ENCODE measurements around the gene NGEF.

Gene NGEF

GRCh38 chr2:232833830-232834229, 179.2 kb downstream of the NGEF start:
- no peak for DNase-seq (ENCODE audit: low read depth)

- no peak for DNase-seq (ENCODE audit: low read depth)
Observed at GRCh38 chr2:232831496-232831895, 181.6 kb downstream of the NGEF start.

- no peak for DNase-seq (ENCODE audit: low read depth)
Observed at GRCh38 chr2:232829988-232830387, 183.1 kb downstream of the NGEF start.
